ENCODE data around the gene BROX. TPM values are rescaled to one million over a fixed set of nuclear protein-coding genes. Genes with fewer than 3 reads are reported as not detected.
A peak's percentile ranks its signal among the peaks of the same experiment; 100 is the strongest.
"Not testable (repeated sequence)": the region's sequence is repeated elsewhere in the genome, so short reads cannot be mapped to it uniquely, and the experiment has no call there.

The BROX gene, protein sequence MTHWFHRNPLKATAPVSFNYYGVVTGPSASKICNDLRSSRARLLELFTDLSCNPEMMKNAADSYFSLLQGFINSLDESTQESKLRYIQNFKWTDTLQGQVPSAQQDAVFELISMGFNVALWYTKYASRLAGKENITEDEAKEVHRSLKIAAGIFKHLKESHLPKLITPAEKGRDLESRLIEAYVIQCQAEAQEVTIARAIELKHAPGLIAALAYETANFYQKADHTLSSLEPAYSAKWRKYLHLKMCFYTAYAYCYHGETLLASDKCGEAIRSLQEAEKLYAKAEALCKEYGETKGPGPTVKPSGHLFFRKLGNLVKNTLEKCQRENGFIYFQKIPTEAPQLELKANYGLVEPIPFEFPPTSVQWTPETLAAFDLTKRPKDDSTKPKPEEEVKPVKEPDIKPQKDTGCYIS
- 23.8 TPM for total RNA-seq (ENCODE audit: insufficient read depth, low replicate concordance)

DNA sequence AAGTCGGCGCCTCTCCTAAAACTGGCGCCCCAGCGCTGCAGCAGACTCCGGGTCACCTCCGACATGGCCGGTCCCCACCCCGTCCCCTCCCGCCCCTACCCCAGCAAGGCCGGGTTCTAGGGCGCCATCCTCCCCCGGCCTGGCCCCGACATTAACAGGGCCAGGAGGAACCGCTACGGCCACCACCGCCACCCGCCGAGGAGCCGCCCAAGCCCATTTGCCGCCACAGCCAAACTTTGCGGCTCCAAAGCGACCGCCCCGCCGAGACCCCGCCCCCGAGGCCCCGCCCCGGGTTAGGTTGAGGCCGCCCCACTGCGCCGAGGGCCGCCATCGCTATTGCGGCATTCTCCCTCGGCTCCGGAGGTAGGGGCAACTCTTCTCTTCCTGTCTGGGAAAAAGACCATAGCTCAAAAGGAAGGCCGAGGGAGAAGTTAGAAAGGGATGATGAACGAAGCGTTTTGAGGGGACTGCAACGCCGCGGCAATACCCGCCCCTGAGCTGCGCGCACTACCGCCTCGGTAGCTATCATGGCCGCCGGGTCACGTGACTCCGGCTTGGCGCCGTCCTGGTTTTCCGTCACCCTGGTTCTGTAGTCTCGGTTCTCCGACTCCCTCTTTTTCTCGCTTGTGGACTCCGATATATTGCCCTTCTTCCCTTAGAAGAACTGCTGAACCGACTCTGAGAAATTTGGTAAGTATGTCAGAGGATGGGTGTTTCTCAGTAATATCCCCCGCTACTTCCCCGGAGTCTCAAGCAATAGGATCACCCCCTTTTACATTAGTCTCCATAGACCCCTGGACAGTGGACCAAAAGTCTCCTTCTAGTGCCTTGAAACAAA lies at the start of gene BROX, which contains the start of gene AIDA:
Gene BROX (plus strand): TSS at position 312 of the 838 bp plus-strand sequence. CDS start 3,136 bp downstream, outside the sequence.
Gene AIDA (minus strand): TSS at position 239 of the 838 bp plus-strand sequence. CDS start 174 bp downstream, at position 65.
- peak; percentile 94 for DNase-seq (ENCODE audit: low spot score)

DNA sequence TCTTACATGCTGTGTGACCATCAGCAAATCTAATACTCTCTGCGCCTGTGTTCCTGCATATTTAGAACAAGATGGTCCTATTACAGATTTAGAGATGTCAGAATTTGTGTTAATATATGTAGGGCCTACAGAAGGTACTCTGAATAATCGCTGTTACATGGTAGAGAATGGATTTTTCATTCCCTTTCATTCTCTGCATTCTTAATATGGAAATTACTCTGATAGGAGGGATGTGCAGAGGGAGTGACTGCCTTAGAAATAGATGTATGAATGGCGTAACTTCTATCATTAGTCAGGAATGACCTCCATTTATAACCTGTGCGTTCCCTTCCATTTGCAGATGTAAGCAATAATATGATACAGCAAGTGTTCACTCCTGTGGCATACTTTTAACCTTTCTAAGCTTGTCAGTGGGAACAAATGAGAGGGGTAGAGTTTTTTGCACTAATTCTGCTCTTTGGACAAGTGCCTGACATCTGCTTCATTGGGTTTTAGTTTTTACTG lies 48.9 kb upstream of the BROX start:
- DNase-seq (ENCODE audit: low spot score), result no peak

DNA sequence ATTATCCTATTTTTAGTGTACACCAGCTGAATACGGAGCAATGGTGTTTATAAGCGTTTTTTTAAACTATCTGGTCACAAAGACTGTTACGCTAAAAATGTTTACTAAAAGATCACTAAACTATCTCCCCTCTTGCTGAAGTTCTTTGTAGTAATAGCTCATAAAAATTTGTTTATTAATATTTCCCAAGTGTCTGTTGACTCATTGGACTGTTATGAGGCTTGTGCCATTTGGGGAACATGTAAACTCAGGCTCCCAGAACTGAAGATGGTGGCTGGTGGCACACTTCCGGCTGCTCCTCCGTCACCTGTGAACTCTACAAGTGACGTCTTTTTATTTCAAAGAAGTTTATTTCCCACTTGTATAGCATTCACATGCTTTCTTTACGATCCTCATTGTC lies 46.4 kb upstream of the BROX start:
- DNase-seq (ENCODE audit: low spot score), result no peak

DNA sequence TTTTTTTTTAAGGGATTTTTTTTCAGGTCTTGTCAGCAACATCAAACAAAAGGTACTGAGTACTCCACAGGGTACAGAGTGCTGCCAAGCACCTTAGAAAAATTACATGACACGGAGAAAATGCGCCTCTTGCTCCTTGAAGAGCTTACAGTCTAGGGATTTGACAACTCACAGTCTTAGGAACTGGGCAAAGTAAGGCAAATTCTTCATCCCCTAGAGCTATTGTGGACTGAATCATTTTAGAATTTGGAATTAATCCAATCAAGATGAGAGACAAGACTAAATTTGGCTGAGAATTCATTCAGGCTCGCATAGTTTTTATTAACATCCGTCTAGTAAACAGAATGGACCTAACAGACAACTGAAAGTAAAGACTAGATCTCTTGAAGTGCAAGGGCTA lies 44.2 kb upstream of the BROX start:
- not testable (repeated sequence) for DNase-seq (ENCODE audit: low spot score)

DNA sequence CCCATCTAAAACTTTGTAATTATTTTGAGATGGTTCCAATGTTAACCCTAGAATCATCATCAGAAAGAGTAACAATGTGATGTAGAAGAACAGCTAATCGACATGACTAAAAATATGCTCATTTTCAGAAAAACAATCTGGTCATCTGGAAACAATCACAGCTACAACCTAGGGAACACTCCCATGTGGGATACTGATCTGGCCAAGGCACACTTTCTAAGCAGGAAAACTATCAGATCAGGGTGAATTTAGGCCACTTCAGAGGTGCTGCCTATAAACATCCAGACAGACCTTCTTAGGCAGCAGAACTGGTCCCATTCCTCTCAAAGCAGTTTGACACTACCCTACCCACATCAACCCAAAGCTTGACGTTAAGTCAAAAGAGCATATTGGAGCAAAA lies 43.3 kb upstream of the BROX start:
- DNase-seq (ENCODE audit: low spot score), result not testable (repeated sequence)

DNA sequence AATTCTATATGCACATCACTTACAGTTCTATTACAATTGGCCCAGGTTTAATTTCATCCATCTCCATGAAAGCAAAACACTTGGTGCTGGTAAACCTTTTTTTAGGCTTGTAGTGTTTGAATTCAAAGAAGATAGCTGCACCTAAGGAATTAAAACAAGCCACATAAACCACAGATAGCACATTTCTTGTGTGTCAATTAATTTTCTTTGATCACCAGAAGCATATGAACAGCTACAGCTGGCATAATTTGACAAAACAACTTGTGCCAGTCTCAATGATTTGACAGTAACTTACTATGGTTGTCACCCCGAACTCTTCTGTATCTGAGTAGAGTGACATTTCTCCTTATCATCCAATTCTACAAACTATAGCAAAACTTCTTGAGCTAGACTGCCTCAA lies 42.3 kb upstream of the BROX start:
- DNase-seq (ENCODE audit: low spot score), result no peak

DNA sequence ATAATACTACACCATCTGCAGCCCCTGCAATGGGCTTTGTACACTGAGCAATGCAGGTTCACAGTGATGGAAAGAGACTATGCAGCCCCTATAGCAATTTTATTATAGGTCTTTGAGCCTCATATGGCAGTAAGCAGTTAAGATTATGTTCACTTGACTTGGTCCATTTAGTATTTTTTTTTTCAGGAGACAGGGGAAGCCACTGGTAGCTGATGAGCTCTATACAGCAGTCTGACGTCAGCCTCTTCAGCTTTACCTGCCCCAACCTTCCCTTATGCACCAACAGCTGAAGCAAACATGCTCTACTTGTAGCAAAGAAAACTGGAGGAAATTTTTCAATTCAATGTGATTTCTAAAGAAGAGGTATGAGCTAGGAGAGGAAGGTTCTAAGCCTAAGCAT lies 32.3 kb upstream of the BROX start:
- DNase-seq (ENCODE audit: low spot score), result no peak

DNA sequence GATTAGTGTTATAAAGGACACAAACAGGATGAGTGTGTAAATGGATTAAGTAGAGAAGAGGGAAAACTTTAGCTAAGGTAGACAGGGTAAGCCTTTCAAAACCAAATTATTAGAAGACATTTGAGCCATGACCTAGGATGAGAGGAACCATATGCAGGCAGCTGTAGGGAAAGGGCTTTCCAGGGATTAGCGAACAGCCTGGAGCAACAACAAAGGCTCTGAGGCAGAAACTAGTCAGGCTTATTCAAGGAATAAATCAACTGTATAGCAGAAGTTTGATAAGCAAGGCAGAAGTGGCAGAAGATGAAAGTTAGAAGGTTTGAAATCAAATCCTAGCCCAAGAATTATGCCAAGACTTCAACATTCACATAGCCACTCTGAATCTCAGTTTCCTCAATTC lies 21.3 kb upstream of the BROX start:
- DNase-seq (ENCODE audit: low spot score), result peak; percentile 92

DNA sequence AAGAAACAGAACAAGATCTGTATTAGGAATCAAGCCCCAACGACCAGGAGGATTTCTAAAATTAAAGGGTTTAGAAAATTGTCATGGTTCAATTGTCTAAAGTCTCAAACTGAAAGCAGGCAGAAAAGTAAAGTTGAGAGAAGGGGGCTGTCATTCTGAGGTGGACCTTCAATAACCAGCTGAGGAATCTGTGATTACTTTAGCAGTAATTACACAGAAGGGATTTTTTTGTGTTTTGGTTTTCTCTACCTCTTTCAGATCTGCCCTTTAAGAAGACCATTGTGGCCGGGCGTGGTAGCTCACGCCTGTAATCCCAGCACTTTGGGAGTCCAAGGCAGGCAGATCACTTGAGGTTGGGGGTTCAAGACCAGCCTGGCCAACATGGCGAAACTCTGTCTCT lies 17.4 kb upstream of the BROX start:
- DNase-seq (ENCODE audit: low spot score), result no peak

DNA sequence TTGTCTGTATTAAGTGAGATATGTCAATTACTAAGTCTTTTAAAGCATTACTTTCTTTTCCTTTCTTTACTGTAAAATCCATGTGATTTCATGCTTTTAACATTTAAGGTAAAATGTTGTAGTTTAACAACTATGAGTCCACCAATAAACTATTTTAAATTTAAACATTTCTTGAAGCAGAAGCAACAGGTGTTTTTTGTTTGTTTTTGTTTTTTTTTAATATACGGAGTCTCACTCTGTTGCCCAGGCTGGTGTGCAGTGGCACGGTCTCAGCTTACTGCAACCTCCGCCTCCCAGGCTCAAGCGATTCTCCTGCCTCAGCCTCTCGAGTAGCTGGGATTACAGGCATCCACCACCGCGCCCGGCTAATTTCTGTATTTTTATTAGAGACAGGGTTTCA lies 15.6 kb upstream of the BROX start:
- DNase-seq (ENCODE audit: low spot score), result no peak

DNA sequence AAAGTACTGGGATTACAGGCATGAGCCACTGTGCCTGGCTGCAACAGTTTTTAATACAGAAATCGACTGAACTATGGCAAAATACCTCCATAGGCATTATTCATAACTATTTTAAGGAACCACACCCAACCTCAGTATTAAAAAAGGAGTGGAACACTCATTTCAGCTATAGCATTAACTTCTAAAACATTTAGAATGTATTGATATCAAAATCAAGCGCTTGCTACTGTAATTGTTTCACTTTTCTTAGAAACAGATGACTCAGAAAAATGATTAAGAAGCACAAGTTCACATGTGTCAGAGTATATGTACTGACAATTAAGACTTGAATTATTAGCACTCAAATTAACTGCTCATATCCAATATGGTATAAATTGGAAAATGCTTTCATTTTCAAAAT lies 15.2 kb upstream of the BROX start:
- no peak for DNase-seq (ENCODE audit: low spot score)

DNA sequence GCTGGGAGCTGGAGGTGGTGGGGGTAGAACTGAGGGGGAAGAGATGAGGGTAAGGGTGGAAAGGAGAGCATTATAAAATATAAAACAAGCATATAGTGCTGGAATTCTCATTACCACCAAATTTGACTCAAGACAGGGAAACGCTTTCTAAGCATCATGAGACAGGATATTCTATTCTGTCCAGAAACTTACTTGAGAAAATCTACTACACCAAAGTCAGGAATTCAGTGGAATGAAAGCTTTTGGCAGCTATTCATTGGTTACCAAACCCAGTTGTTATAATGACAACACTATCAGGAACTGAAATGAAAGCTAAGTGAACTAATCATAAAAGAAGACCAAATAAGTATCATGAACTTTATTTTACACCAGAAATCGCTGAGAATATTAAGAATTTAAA lies 14.5 kb upstream of the BROX start:
- DNase-seq (ENCODE audit: low spot score), result peak; percentile 65

DNA sequence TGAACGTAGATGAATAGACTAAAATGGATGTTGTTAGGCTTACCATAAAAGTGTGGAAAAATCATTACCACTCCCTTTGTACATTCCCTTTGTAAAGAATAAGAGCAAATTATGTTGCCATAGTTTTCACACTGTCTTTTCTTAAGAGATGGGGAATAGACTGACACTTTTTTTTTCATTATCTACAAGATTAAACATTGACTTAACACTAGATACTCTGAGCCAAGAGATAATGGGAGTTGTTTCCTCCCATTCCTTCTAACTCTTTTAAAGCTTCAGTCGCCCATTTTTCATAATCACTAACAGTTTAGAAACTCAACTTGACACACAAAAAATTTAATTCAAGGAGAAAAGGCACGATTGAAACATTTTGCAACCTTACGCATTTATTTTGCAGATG lies 10.2 kb upstream of the BROX start:
- no peak for DNase-seq (ENCODE audit: low spot score)

DNA sequence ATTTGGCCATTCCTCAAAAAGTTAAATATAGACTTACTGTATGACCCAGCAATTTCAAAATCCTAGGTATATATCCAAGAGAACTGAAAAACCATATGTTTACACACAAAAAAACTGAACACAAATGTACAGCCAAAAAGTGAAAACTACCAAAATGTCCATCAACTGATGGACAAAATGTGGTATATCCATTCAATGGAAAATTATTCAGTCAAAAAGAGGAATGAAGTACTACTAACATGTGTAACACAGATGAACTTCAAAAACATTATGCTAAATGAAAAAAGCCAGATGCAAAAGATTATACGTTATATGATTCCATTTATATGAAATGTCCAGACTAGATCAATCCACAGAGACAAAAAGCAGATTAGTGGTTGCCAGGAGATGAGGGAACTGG lies 8.1 kb upstream of the BROX start:
- DNase-seq (ENCODE audit: low spot score), result no peak

DNA sequence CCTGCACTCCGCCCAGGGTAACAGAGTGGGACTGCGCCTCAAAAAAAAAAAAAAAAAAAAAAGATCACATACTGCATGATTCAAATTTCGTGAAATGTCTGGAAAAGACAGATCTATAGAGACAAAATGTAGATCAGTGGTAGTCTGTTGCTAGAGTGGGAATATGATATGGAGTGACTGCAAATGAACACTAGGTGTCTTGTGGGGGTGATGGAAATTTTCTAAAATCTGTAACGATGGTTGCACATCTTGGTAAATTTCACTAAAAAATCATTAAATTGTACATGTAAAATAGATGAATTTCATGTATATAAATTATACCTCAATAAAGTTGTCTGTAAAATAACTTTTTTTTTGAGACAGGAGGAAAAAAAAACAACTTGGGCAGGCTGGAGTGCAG lies 5.5 kb upstream of the BROX start:
- DNase-seq (ENCODE audit: low spot score), result no peak

DNA sequence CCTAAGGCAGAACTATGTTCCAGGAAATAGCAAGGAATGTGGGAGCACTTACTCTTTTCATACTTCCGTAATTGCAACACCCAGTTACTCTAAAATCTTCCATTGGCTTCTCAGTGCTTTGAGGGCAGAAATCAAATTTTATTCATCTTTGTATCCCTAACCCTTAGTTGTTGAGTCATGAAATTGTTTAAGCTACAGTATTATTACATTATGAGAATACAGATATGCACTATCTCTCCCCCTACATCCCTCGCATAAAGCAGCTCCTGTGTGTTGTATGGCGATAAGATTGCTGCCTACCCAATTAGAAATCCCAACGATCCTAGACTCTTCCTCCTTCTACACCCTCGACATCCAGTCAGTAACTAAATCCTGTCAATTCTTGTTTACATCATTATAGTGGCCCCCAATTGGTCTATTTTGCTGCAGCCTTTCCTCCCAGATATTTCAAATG lies 2.6 kb upstream of the BROX start:
- no peak for DNase-seq (ENCODE audit: low spot score)

DNA sequence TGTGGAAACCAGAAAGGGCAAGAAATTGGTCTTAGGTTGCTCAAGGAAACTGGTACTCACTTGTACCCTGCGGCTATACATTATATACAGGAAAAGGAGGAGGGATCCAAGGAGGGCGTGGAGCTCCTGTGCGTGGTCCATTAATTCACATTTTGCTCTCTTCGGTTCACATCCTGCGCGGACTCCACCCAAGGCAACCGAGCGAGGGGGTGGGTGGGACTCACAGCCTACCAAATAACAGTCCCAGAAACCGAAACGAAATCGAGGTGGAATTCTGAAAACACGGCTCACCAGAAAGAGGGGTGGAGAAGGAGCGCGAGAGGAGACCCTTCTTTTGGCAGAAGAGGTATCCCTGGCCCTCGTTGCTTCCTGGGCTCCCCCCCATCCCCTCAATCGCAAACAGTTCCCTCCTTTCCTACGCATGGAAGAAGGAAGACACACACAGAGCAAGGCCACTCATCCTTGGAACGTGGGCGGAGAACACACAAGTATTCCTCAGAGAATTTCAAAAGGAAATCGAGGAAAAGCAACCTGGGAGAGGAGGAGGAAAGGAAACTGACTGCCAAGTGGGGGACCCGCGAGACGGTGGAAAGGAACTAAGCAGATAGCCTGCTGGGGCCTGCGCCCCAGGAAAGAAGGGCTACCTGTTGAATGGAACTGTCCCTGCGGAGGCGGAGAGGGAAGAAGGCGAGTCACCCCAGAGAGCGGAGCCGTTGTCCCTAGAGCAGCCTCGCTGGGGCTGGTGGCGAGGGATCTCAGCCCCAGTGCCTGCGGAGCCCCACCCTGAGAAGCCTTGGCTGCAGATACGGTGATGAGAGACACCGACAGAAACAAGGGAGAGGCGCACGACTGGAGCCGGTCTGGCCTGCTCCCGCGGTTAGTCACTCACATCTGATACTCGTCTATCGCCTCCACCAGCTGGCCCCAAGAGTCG lies 778 bp upstream of the BROX start:
- peak; percentile 80 for DNase-seq (ENCODE audit: low spot score)

DNA sequence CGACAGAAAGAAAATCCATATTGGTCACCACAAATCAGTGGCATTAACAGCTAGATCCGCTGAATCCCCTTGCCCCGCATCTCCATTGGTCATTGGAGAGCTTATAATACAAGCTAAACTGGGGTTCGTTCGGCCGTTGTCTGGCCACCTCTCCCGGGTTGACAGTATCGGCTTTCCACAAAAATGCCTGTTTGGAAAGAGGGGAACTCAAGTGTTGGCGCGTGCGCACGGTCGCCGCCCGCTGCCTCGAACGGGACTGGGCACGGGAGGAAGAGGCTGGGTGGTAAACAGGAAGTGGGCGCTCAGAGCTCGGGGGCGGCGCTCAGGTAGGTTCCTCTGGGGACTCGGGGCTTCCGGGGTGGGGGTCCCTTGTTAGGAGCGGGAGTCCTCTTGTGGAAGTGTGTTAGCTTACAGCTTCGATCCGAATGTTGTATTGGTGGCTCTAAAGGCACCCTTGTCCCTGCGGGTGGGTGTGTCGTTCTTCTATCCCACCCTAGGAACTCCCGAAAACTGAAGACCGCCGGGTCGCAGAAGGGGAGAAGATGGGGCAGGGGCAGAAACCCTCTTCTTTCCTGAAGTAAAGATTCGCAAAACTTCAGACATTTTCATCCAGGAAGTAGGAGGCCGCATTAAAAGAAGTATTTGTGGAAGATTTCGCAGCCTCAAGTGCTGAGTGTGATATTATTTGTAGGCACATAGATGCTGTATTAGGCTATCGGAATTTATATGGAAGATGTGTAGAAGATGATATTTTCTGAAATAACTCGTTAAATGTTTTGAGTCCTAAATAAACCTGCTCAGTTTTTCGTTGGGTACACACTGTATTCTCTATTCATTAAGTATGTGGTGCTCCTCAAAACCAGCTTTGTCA lies 962 bp downstream of the BROX start:
- peak; percentile 99 for DNase-seq (ENCODE audit: low spot score)

DNA sequence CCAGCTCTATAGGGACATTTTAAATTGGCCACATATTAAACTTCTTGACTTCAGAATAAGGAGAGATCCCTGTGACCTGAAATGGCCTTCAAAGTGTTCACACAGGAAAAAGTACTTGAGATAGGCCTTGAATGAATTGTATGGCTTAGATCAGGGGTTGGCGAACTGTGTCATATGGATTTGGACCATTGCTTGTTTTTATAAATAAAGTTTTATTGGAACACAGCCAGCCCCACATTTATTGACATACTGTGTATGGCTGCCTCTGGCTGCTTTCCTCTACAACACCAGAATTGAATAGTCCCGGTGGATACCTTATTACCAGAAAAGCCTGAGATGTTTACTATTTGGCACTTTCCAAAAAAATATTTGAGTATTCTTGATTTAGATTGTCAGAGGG lies 4.0 kb downstream of the BROX start:
- DNase-seq (ENCODE audit: low spot score), result no peak

DNA sequence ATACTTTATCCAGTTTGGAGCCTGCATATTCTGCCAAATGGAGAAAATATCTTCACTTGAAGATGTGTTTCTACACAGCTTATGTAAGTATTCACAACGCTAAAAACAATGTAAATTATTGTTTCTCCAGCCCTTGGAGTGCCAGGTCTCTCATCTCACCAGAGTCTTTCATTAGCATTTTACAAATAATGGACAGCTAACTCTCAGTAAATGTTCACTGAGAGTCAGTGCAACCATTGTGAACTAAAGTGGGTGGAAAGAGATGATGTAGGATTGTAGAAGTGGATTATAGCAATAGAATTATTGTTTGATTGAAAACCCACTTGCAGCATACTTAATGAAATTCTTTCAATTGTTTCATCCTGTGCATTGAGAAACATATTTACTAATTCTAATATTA lies 16.4 kb downstream of the BROX start:
- DNase-seq (ENCODE audit: low spot score), result no peak

Measured in umbilical cord (tissue), 2 donors.